Measurements from ENCODE around the gene XPO5. TPM values are rescaled to one million over a fixed set of nuclear protein-coding genes. Genes with fewer than 3 reads are reported as not detected.

Gene XPO5
- total and polyA plus RNA-seq, 11 donors: 6.0 to 22.4 (median 16.4) TPM

GRCh38 chr6:43520097-43520496 is 55.7 kb downstream of the XPO5 start:
- H3K36me3 ChIP-seq: peaks cover 0 to 68% (median 65%) of the 10 kb centered on the region in 9 donors
- 88 to 94% (median 90%) methylated on average over 8 of the region's 8 CpGs for WGBS, 4 donors
- peaks cover 10 to 52% (median 35%) of the 10 kb centered on the region in 12 donors for H3K4me1 ChIP-seq
- ATAC-seq (no peak), DNase-seq (no peak)
- H3K4me3 ChIP-seq: no peak overlapping the region
- intact Hi-C loops (cut with DNase I): no loop called here
- TF ChIP-seq POLR2A (IDR thresholded peaks at IDR 0.05): no peak
- TF ChIP-seq CTCF (IDR thresholded peaks at IDR 0.05): no peak
- H3K9me3 ChIP-seq: no peaks in the 10 kb centered on the region
- H3K27ac ChIP-seq: no peak overlapping the region
- H3K27me3 ChIP-seq: no peaks in the 10 kb centered on the region

GRCh38 chr6:43517505-43518357 is 58.1 kb downstream of the XPO5 start:
- Histone ChIP-seq H3K4me1 (peaks cover 10 to 66% (median 45%) of the 10 kb centered on the region in 12 donors), H3K27me3 (no peaks in the 10 kb centered on the region), H3K27ac (peak overlapping the region in 10 of 12 donors; percentile 69 to 98 (median 90)), H3K9me3 (no peaks in the 10 kb centered on the region), H3K36me3 (peaks cover 0 to 68% (median 65%) of the 10 kb centered on the region in 9 donors), H3K4me3 (peak overlapping the region; percentile 42 to 99 (median 78))
- TF ChIP-seq POLR2A (IDR thresholded peaks at IDR 0.05): no peak
- TF ChIP-seq CTCF (IDR thresholded peaks at IDR 0.05): no peak
- 2 to 6% (median 4%) methylated on average over 10 of the region's 10 CpGs for WGBS, 4 donors
- ATAC-seq (no peak), DNase-seq (no peak)
- intact Hi-C loops (cut with DNase I): loop anchor here in 2 of 10 donors (5.0 kb wide), 1 partner anchor 60 kb away; the partner anchor contains the start of genes POLH (in 2 of the 2) and XPO5 (in 2 of the 2)

GRCh38 chr6:43516697-43517504 is 58.9 kb downstream of the XPO5 start, which contains the start of the genes POLR1C and YIPF3:
TSS of gene POLR1C (plus strand) at chr6:43517089. CDS start at chr6:43517110, 21 bp downstream.
TSS of gene YIPF3 (minus strand) at chr6:43516926. CDS start at chr6:43516807, 119 bp downstream.
- Histone ChIP-seq H3K9me3 (no peaks in the 10 kb centered on the region), H3K4me1 (peaks cover 18 to 66% (median 49%) of the 10 kb centered on the region in 12 donors), H3K4me3 (peak within 1 kb of the TSS; percentile 42 to 99 (median 78)), H3K36me3 (peaks cover 0 to 68% (median 65%) of the 10 kb centered on the region in 9 donors), H3K27me3 (no peaks in the 10 kb centered on the region), H3K27ac (peak within 1 kb of the TSS; percentile 57 to 98 (median 90))
- intact Hi-C loops (cut with DNase I): loop anchor here in 2 of 10 donors (5.0 kb wide), 1 partner anchor 60 kb away; the partner anchor contains the start of genes POLH (in 2 of the 2) and XPO5 (in 2 of the 2)
- peak; percentile 96 to 98 (median 98) for DNase-seq
- WGBS, 4 donors: 0% methylated on average over 53 to 57 of the region's 57 CpGs
- peak; percentile 92 to 96 (median 92) for ATAC-seq
- TF ChIP-seq CTCF (IDR thresholded peaks at IDR 0.05) (no peak), POLR2A (IDR thresholded peaks at IDR 0.05) (peak in 1 of 2 donors; percentile 73)
